Upper lobe of left lung (tissue), 6 donors: Measurements from ENCODE around the gene LAGE3. TPM values are rescaled to one million over a fixed set of nuclear protein-coding genes. Genes with fewer than 3 reads are reported as not detected.

Source experiments
- ATAC-seq, 2 donors: fragments of 200-7000 bp; cut with Tn5 transposase; one replicate each; pipeline ENCODE4 v1.9.1; 2022; ENCODE audit warnings: mild to moderate bottlenecking in 2 of 2, moderate library complexity in 2 of 2; ENCODE audit not compliant: low FRiP score in 2 of 2
- DNase-seq, 2 donors: peaks; one replicate each; pipeline ENCODE4 v3.0.0-alpha.2; 2019 to 2020
- H3K27ac ChIP-seq, 4 donors: fragments of 200-600 bp; sonication (generic); one replicate each; pipeline ENCODE4 v1.5.1; 2016 to 2019
- H3K27me3 ChIP-seq, 4 donors: fragments of 200-600 bp; sonication (generic); one replicate each; pipeline ENCODE4 v1.5.1; 2017 to 2019
- H3K36me3 ChIP-seq, 4 donors: fragments of 200-600 bp; sonication (generic); one replicate each; pipeline ENCODE4 v1.5.1; 2016 to 2019
- H3K4me1 ChIP-seq, 4 donors: fragments of 200-600 bp; sonication (generic); one replicate each; pipeline ENCODE4 v1.5.1; 2018 to 2019
- H3K4me3 ChIP-seq, 4 donors: fragments of 200-600 bp; sonication (generic); one replicate each; pipeline ENCODE4 v1.5.1; 2017 to 2019; ENCODE audit warnings: mild to moderate bottlenecking in 2 of 4, moderate library complexity in 1 of 4
- H3K9me3 ChIP-seq, 4 donors: fragments of 200-600 bp; sonication (generic); one replicate each; pipeline ENCODE4 v1.5.1; 2018 to 2019
- CTCF ChIP-seq, 6 experiments: fragments of 450-650 bp in 4 of 6; fragments of 200-600 bp in 2 of 6; sonication (generic) in 2 of 6; IDR thresholded peaks; one replicate each; pipeline ENCODE4 v1.5.1; 2016 to 2019; ENCODE audit warnings: antibody characterized with exemption in 6 of 6
- EP300 ChIP-seq, 4 donors: sonication (generic); formaldehyde crosslinking; IDR thresholded peaks; one replicate each; pipeline ENCODE4 v1.5.1; 2017; ENCODE audit warnings: antibody characterized with exemption in 4 of 4, control low read depth in 2 of 4
- POLR2A ChIP-seq, 4 donors: fragments of 450-650 bp; IDR thresholded peaks; one replicate each; pipeline ENCODE4 v1.5.1; 2016 to 2017; ENCODE audit warnings: antibody characterized with exemption in 4 of 4, mild to moderate bottlenecking in 2 of 4
- POLR2AphosphoS5 ChIP-seq, 2 donors: sonication (generic); formaldehyde crosslinking; IDR thresholded peaks; one replicate each; pipeline ENCODE4 v1.5.1; 2017; ENCODE audit warnings: antibody characterized with exemption in 2 of 2
- WGBS, 2 donors: methylation state at CpG; one replicate each; pipeline ENCODE4 v1.1.5; 2017 to 2018; 5-methylcytosine and 5-hydroxymethylcytosine counted together
- small RNA-seq, 4 donors: library from RNA; depleted of rRNA; stranded (forward); fragments of <200 nt; gene quantifications; one replicate each; pipeline ENCODE3, GENCODE V24; 2016
- total RNA-seq, 6 donors: library from RNA; depleted of rRNA in 4 of 6; stranded (reverse); fragments of >200 nt in 4 of 6; gene quantifications; one replicate each; pipeline versions ENCODE4 v1.1.0 to v1.2.1, GENCODE V29; 2016 to 2021
- donor health status: DM: no; HTN: no; CAD: no; lungs with moderate emphysema.
- donor health status: DM: no; HTN: yes; CAD: no; lungs with severe emphysema.

LAGE3 gene
- total RNA-seq, 6 donors from 2014 or later = 16.6 to 25.4 (median 20.2) TPM

- DNase-seq (no peak), ATAC-seq (no peak)
- peaks cover 0 to 15% (median 0%) of the 10 kb centered on the region in 4 donors for H3K9me3 ChIP-seq
- peak overlapping the region in 3 of 4 donors; percentile 82 to 96 (median 88) for H3K27ac ChIP-seq
- H3K36me3 ChIP-seq = peaks cover 0 to 32% (median 15%) of the 10 kb centered on the region in 4 donors
- no peaks in the 10 kb centered on the region for H3K27me3 ChIP-seq
- H3K4me3 ChIP-seq = peak overlapping the region in 3 of 4 donors; percentile 75 to 92 (median 76)
- 76% methylated on average over 2 of the region's 2 CpGs; no CpG with 5 or more reads in 1 of the 2 donors for WGBS, 2 donors
- peaks cover 8 to 21% (median 11%) of the 10 kb centered on the region in 4 donors for H3K4me1 ChIP-seq
- no peak for TF ChIP-seq EP300 (IDR thresholded peaks at IDR 0.05)
- no peak for TF ChIP-seq POLR2AphosphoS5 (IDR thresholded peaks at IDR 0.05)
- TF ChIP-seq CTCF (IDR thresholded peaks at IDR 0.05) = no peak
- TF ChIP-seq POLR2A (IDR thresholded peaks at IDR 0.05) = no peak
Measured at GRCh38 chrX:154429711-154430110, 49.4 kb downstream of the LAGE3 start.

GRCh38 chrX:154428176-154429171, 50.6 kb downstream of the LAGE3 start, which contains the start of gene ATP6AP1:
ATP6AP1 (plus strand) TSS chrX:154428677; CDS start chrX:154428693, 16 bp downstream.
- Histone ChIP-seq H3K27me3 (no peaks in the 10 kb centered on the region), H3K9me3 (peaks cover 0 to 15% (median 0%) of the 10 kb centered on the region in 4 donors), H3K27ac (peak within 1 kb of the TSS; percentile 78 to 96 (median 85)), H3K36me3 (peaks cover 0 to 20% (median 10%) of the 10 kb centered on the region in 4 donors), H3K4me3 (peak within 1 kb of the TSS; percentile 75 to 92 (median 82)), H3K4me1 (peaks cover 8 to 21% (median 11%) of the 10 kb centered on the region in 4 donors)
- DNase-seq (peak; percentile 94 to 97), ATAC-seq (peak; percentile 95 to 99)
- peak; percentile 58 to 83 for TF ChIP-seq POLR2AphosphoS5 (IDR thresholded peaks at IDR 0.05)
- TF ChIP-seq EP300 (IDR thresholded peaks at IDR 0.05) = no peak
- peak in 1 of 6 experiments; percentile 23 for TF ChIP-seq CTCF (IDR thresholded peaks at IDR 0.05)
- peak in 3 of 4 donors; percentile 28 to 85 (median 75) for TF ChIP-seq POLR2A (IDR thresholded peaks at IDR 0.05)
- WGBS, 2 donors = 27 to 59% methylated on average over 23 to 79 of the region's 87 CpGs

Small RNAs within 50 kb of the gene (small RNA-seq; reads per million reads assigned to genes)
- gene MIR6858 (0 to 1.0 (median 0.23) reads per million in 4 donors), gene RN7SL697P (0 reads per million in 4 donors)

Other genes starting within 250 kb of the LAGE3 start
- not detected for gene OPN1MW3, start 221.7 kb downstream of the LAGE3 start, total RNA-seq
- not detected for gene TEX28, start 184.2 kb downstream of the LAGE3 start, total RNA-seq
- 1 to 10 TPM in 1 of 6 donors, under 1 TPM in 2, not detected in 3; 0.20 to 1.2 (median 0.24) TPM for gene TKTL1, start 183.5 kb downstream of the LAGE3 start, total RNA-seq
- gene FLNA, start 104.6 kb downstream of the LAGE3 start, total RNA-seq = 1,000 to 10,000 TPM in 5 of 6 donors, 100 to 1,000 TPM in 1; 800 to 1,760 (median 1,298) TPM
- 10 to 100 TPM; 42.3 to 60.8 (median 53.6) TPM for gene EMD, start 100.0 kb downstream of the LAGE3 start, total RNA-seq
- gene RPL10, start 80.9 kb downstream of the LAGE3 start, total RNA-seq = 1,000 to 10,000 TPM; 1,246 to 5,225 (median 2,943) TPM
- gene DNASE1L1, start 70.0 kb downstream of the LAGE3 start, total RNA-seq = 10 to 100 TPM; 18.9 to 55.5 (median 48.2) TPM
- 100 to 1,000 TPM in 2 of 6 donors, 10 to 100 TPM in 4; 39.1 to 228 (median 49.9) TPM for gene TAFAZZIN, start 67.7 kb downstream of the LAGE3 start, total RNA-seq
- 100 to 1,000 TPM in 4 of 6 donors, 10 to 100 TPM in 2; 70.3 to 183 (median 108) TPM for gene ATP6AP1, start 50.6 kb downstream of the LAGE3 start, total RNA-seq
- 100 to 1,000 TPM in 2 of 6 donors, 10 to 100 TPM in 4; 81.2 to 237 (median 96.0) TPM for gene GDI1, start 42.1 kb downstream of the LAGE3 start, total RNA-seq
- gene FAM50A, start 35.1 kb downstream of the LAGE3 start, total RNA-seq = 100 to 1,000 TPM in 1 of 6 donors, 10 to 100 TPM in 5; 59.0 to 144 (median 72.7) TPM
- gene PLXNA3, start 21.0 kb downstream of the LAGE3 start, total RNA-seq = 100 to 1,000 TPM in 1 of 6 donors, 10 to 100 TPM in 4, 1 to 10 TPM in 1; 7.9 to 195 (median 36.3) TPM
- gene UBL4A, start 7.3 kb upstream of the LAGE3 start, total RNA-seq = 10 to 100 TPM; 13.6 to 52.2 (median 43.8) TPM
- gene SLC10A3, start 11.3 kb upstream of the LAGE3 start, total RNA-seq = 10 to 100 TPM; 16.8 to 33.4 (median 28.7) TPM
- 10 to 100 TPM; 41.0 to 67.1 (median 49.3) TPM for gene FAM3A, start 37.0 kb upstream of the LAGE3 start, total RNA-seq
- 100 to 1,000 TPM in 2 of 6 donors, 10 to 100 TPM in 4; 50.4 to 112 (median 81.7) TPM for gene G6PD, start 67.6 kb upstream of the LAGE3 start, total RNA-seq
- 10 to 100 TPM; 11.1 to 46.3 (median 39.7) TPM for gene IKBKG, start 68.3 kb upstream of the LAGE3 start, total RNA-seq
- not detected for gene CTAG1A, start 105.9 kb upstream of the LAGE3 start, total RNA-seq
- not detected for gene CTAG1B, start 140.0 kb upstream of the LAGE3 start, total RNA-seq
- gene CTAG2, start 174.3 kb upstream of the LAGE3 start, total RNA-seq = not detected